MCF 10A (cell line): ENCODE data around the gene SEMA5A. TPM values are rescaled to one million over a fixed set of nuclear protein-coding genes. Genes with fewer than 3 reads are reported as not detected.

Source experiments
- BruUV-seq: library from RNA; stranded (reverse); fragments of 400-500 nt; replicated peaks from 2 replicates; lab custom pipeline; 2021; lab: Mats Ljungman, UMichigan
- CTCF ChIA-PET: fragments of 300-600 bp; sonication (Branson Sonifier 250); formaldehyde crosslinking; extraction: SDS; loops from one replicate; lab custom pipeline; 2021; ENCODE audit warnings: antibody characterized with exemption, inconsistent platforms; lab: Yijun Ruan, JAX
- POLR2A ChIA-PET: fragments of 300-600, 350-650 bp; sonication (Branson Sonifier 250); formaldehyde crosslinking; extraction: SDS; loops from one replicate; lab custom pipeline; 2020; ENCODE audit warnings: antibody characterized with exemption, inconsistent platforms; lab: Yijun Ruan, JAX
- DNase-seq: peaks from one replicate; pipeline ENCODE4 v3.0.0-alpha.2; 2018; ENCODE audit not compliant: unreplicated experiment
- H3K27ac Mint-ChIP-seq: one replicate; pipeline ENCODE4 v1.8.0; 2022; ENCODE audit warnings: mild to moderate bottlenecking, low read depth, mixed read lengths; ENCODE audit not compliant: unreplicated experiment
- H3K27me3 Mint-ChIP-seq: one replicate; pipeline ENCODE4 v1.8.0; 2022; ENCODE audit warnings: mixed read lengths; ENCODE audit not compliant: insufficient read depth, unreplicated experiment
- H3K36me3 Mint-ChIP-seq: one replicate; pipeline ENCODE4 v1.8.0; 2022; ENCODE audit warnings: mild to moderate bottlenecking, moderate library complexity, mixed read lengths; ENCODE audit not compliant: insufficient read depth, unreplicated experiment
- H3K4me1 Mint-ChIP-seq: one replicate; pipeline ENCODE4 v1.8.0; 2022; ENCODE audit warnings: mixed read lengths; ENCODE audit not compliant: insufficient read depth, unreplicated experiment
- H3K4me3 Mint-ChIP-seq: one replicate; pipeline ENCODE4 v1.8.0; 2022; ENCODE audit warnings: mild to moderate bottlenecking, moderate library complexity, mixed read lengths; ENCODE audit not compliant: unreplicated experiment
- H3K9me3 Mint-ChIP-seq: one replicate; pipeline ENCODE4 v1.8.0; 2022; ENCODE audit warnings: mixed read lengths; ENCODE audit not compliant: unreplicated experiment
- CTCF ChIP-seq: fragments of 200-600 bp; IDR thresholded peaks from one replicate; pipeline ENCODE4 v1.8.0; 2022; ENCODE audit warnings: antibody characterized with exemption, mild to moderate bottlenecking; ENCODE audit not compliant: unreplicated experiment
- intact Hi-C: fragments of 100-400 bp; cut with micrococcal nuclease; formaldehyde crosslinking; loops from 2 replicates; pipeline ENCODE4 v1.14.1; 2022
- total RNA-seq: library from RNA; stranded (reverse); gene quantifications from 2 replicates; pipeline ENCODE4 v1.2.3, GENCODE V29; 2022

SEMA5A gene
- total RNA-seq, 1 experiment from 2014 or later = 1.2 TPM

DNA sequence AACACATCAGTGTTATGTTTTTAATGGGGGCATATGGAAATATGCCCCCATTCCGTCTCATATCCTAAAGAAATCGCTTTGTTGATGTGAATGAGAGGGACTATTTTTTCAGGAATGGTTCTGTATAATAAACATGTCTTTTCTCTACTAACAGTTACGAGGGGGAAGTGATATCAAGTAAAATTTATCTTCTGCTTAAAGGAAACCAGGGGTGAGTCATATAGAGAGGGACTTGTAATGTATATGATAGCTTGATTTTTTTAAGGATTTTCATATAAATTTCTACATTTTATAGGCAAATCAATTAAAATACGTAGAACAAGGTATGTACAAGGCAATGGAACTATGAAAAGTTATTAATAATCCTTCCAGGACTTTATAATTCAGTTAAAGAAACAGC is 207.1 kb downstream of the SEMA5A start:
- Mint-ChIP-seq H3K9me3 (peaks cover 7% of the 10 kb centered on the region), H3K27me3 (no peaks in the 10 kb centered on the region), H3K4me3 (no peak overlapping the region), H3K27ac (no peak overlapping the region), H3K4me1 (peaks cover 23% of the 10 kb centered on the region), H3K36me3 (no peaks in the 10 kb centered on the region)
- CTCF ChIA-PET = interaction anchor here (0.6 to 1.6 kb wide), 4 partner anchors 27 to 906 kb away, joined by 3 to 5 read pairs (median 3); no protein-coding TSS in a partner anchor
- DNase-seq = no peak
- TF ChIP-seq CTCF = no peak
- intact Hi-C loops = no loop called here
- BruUV-seq = no TSS peak
- POLR2A ChIA-PET = no interaction called here

GRCh38 chr5:9337928-9338595 is 207.8 kb downstream of the SEMA5A start:
- TF ChIP-seq CTCF = no peak
- BruUV-seq = no TSS peak
- H3K27me3 Mint-ChIP-seq = no peaks in the 10 kb centered on the region
- intact Hi-C loops = no loop called here
- peaks cover 7% of the 10 kb centered on the region for H3K9me3 Mint-ChIP-seq
- H3K27ac Mint-ChIP-seq = no peak overlapping the region
- no peak overlapping the region for H3K4me3 Mint-ChIP-seq
- peaks cover 16% of the 10 kb centered on the region for H3K4me1 Mint-ChIP-seq
- DNase-seq = peak; percentile 35
- ChIA-PET POLR2A (no interaction called here), CTCF (interaction anchor here (0.6 to 1.6 kb wide), 4 partner anchors 28 to 907 kb away, joined by 3 to 5 read pairs (median 3); no protein-coding TSS in a partner anchor)
- H3K36me3 Mint-ChIP-seq = no peaks in the 10 kb centered on the region

GRCh38 chr5:9335754-9336495 is 209.9 kb downstream of the SEMA5A start:
- no peak for TF ChIP-seq CTCF
- no TSS peak for BruUV-seq
- Mint-ChIP-seq H3K4me3 (no peak overlapping the region), H3K27me3 (no peaks in the 10 kb centered on the region), H3K27ac (no peak overlapping the region), H3K4me1 (peaks cover 8% of the 10 kb centered on the region), H3K36me3 (no peaks in the 10 kb centered on the region), H3K9me3 (peaks cover 7% of the 10 kb centered on the region)
- no peak for DNase-seq
- intact Hi-C loops = no loop called here
- ChIA-PET CTCF (interaction anchor here (0.6 to 0.7 kb wide), 2 partner anchors 43 to 774 kb away, joined by 3 to 4 read pairs; no protein-coding TSS in a partner anchor), POLR2A (no interaction called here)

DNA sequence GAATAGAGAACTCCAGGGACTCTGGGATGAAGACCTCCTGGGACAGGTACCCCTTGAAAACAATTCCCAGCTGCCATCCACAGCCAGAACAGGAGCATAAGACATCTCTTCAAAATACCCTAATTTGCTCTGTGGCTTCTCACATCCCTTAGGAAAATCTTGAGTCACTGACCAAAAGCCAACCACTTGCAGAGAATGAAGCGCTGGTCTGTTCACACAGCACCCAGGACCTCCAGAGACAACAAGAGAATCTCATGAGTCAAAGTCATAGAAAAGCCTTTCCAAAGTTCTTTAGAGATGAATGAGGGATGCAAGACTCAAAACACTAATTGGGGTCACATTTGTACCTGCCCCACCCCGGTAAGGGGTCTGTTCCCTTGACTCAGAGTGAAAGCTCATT is 210.6 kb downstream of the SEMA5A start:
- peaks cover 7% of the 10 kb centered on the region for H3K9me3 Mint-ChIP-seq
- no peak overlapping the region for H3K27ac Mint-ChIP-seq

More for the DNA sequence above, 210.6 kb downstream of the SEMA5A start:
- Mint-ChIP-seq H3K4me1 (peaks cover 8% of the 10 kb centered on the region), H3K4me3 (no peak overlapping the region), H3K36me3 (no peaks in the 10 kb centered on the region), H3K27me3 (no peaks in the 10 kb centered on the region)
- DNase-seq = no peak
- TF ChIP-seq CTCF = no peak
- BruUV-seq = no TSS peak
- ChIA-PET CTCF (interaction anchor here (0.6 kb wide), 1 partner anchor 42 kb away, joined by 4 read pairs; no protein-coding TSS in a partner anchor), POLR2A (no interaction called here)
- intact Hi-C loops = no loop called here
